H1 (cell line): ENCODE data around the gene PTPRR.

ENCODE experiments used
- POLR2A ChIP-seq, 2 experiments: IDR thresholded peaks; 1 replicate in 1 of 2; 2 replicates in 1 of 2; pipeline ENCODE4 v1.6.1; 2011; ENCODE audit warnings: low read depth in 2 of 2, low read length in 2 of 2, mild to moderate bottlenecking in 2 of 2; ENCODE audit errors: control extremely low read depth in 1 of 2
- TF ChIP-seq, protein P1 (sequence below), 3 experiments: IDR thresholded peaks; 1 replicate in 2 of 3; 2 replicates in 1 of 3; pipeline versions ENCODE4 v1.5.1 to v1.6.1; 2011; ENCODE audit warnings: low read length in 3 of 3, mild to moderate bottlenecking in 3 of 3, inconsistent platforms in 2 of 3, low read depth in 1 of 3, moderate library complexity in 1 of 3; ENCODE audit not compliant: insufficient read depth in 1 of 3; ENCODE audit errors: control extremely low read depth in 1 of 3

- TF ChIP-seq, protein P1, sequence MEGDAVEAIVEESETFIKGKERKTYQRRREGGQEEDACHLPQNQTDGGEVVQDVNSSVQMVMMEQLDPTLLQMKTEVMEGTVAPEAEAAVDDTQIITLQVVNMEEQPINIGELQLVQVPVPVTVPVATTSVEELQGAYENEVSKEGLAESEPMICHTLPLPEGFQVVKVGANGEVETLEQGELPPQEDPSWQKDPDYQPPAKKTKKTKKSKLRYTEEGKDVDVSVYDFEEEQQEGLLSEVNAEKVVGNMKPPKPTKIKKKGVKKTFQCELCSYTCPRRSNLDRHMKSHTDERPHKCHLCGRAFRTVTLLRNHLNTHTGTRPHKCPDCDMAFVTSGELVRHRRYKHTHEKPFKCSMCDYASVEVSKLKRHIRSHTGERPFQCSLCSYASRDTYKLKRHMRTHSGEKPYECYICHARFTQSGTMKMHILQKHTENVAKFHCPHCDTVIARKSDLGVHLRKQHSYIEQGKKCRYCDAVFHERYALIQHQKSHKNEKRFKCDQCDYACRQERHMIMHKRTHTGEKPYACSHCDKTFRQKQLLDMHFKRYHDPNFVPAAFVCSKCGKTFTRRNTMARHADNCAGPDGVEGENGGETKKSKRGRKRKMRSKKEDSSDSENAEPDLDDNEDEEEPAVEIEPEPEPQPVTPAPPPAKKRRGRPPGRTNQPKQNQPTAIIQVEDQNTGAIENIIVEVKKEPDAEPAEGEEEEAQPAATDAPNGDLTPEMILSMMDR (IDR thresholded peaks at IDR 0.05; ENCODE audit: control extremely low read depth in 1 of 3, insufficient read depth in 1 of 3, low read depth in 1 of 3, low read length in 3 of 3): no peak
- no peak for TF ChIP-seq POLR2A (IDR thresholded peaks at IDR 0.05; ENCODE audit: control extremely low read depth in 1 of 2, low read depth in 2 of 2, low read length in 2 of 2)
These were observed 39.9 kb upstream of the PTPRR start for GRCh38 chr12:70960484-70960883.
